GM12874 (cell line): Measurements from ENCODE around the gene KRTAP6-3.

Experiments used
- TF ChIP-seq, protein P1 (sequence below): IDR thresholded peaks from 2 replicates; pipeline ENCODE4 v1.5.1; 2011; ENCODE audit warnings: low read depth, mild to moderate bottlenecking, control low read depth, low read length, moderate library complexity; ENCODE audit not compliant: insufficient read depth

The KRTAP6-3 gene, protein sequence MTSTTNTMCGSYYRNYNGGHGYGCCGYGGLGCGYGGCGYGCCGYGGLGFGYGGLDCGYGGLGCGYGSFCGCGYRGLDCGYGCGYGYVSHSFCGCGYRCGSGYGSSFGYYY

DNA sequence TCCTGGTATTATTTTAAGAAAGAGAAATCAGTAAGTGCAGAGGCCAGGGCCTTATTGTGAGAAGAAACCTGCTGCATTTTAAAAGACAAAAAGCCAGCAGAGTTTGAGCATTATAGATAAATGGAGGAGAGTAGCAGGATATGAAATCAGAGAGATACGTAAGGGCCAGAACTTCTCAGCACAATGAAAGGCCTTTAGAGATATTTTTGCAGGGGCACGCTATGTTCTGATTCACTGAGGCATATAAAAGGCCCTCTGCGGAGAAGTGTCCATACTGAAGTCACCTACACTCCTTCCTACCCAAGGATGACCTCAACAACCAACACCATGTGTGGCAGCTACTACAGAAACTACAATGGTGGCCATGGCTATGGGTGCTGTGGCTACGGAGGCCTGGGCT is at the start of gene KRTAP6-3:
Gene KRTAP6-3, plus strand, starts transcription at position 301 of the 400 bp plus-strand sequence. Its CDS starts 6 bp downstream, at position 307.
- TF ChIP-seq, protein P1, sequence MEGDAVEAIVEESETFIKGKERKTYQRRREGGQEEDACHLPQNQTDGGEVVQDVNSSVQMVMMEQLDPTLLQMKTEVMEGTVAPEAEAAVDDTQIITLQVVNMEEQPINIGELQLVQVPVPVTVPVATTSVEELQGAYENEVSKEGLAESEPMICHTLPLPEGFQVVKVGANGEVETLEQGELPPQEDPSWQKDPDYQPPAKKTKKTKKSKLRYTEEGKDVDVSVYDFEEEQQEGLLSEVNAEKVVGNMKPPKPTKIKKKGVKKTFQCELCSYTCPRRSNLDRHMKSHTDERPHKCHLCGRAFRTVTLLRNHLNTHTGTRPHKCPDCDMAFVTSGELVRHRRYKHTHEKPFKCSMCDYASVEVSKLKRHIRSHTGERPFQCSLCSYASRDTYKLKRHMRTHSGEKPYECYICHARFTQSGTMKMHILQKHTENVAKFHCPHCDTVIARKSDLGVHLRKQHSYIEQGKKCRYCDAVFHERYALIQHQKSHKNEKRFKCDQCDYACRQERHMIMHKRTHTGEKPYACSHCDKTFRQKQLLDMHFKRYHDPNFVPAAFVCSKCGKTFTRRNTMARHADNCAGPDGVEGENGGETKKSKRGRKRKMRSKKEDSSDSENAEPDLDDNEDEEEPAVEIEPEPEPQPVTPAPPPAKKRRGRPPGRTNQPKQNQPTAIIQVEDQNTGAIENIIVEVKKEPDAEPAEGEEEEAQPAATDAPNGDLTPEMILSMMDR = no peak

DNA sequence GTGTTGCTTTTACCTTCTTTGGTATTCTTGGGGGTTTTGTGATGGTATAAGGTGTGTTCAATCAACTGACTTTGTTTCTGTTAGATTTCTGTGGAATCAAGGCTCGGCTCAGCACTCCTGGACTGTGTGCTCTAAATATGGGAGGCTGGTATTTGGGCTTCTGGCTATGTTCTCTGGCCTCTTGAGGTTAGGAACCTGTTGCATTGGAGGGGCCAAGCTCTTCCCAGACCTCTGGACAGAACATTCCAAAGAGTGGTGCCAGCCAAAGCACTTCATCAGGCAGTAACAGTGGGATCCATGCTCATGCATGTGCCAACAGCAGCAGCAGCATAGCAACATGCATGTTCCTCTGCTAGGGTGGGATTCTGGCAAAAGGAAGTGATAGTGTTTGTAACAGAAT is 39.5 kb upstream of the KRTAP6-3 start:
- TF ChIP-seq, protein P1 = no peak

DNA sequence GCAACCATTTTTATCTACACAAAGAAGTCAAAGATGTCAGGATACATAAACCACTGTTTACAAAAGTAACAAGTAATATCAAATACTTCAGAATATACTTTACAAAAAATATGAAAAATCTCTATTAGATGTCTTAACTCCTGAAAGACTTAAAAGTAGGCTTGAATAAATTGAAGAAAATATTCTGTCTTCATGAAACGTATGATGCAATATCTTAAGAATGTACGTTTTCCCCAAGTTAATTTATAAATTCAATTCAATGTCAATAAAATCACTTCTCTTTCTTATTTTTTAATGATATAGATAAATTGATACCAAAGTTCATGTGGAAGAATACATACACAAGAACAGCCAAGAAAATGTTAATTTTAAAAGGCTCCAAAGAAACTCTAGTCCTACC is 37.1 kb upstream of the KRTAP6-3 start:
- TF ChIP-seq, protein P1 = no peak

DNA sequence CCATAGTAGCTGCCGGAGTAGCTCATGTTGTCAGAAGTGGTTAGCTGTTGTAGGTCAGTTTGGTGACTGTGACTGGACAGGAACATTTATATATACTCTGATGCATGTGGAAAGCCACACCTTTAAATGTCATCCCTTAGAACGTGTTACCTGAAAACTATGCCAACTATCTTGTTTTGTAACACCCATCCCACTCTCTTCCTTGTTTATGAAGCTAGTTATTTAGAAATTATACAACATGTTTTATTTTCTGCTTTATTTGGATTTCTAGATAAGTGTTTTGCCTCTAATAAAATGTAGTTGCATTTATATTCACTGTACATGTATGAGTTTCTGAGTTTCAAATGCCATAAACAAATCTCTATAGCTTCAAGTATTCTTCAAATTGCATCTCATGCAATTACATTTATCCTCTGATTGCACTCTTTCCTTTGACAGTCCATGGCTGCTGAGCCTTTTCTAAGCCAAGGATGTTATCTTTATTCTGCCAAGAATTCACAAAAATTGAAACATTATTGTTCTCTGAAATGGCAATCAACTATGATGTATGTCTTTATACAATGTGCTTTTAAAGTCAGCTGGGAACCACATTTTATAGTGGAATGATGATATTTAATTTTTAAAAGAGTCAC is 30.9 kb upstream of the KRTAP6-3 start, which contains the start of gene KRTAP19-7:
Gene KRTAP19-7, minus strand, starts transcription at position 51 of the 632 bp plus-strand sequence. Its CDS starts 25 bp downstream, at position 26.
- TF ChIP-seq, protein P1 = no peak

DNA sequence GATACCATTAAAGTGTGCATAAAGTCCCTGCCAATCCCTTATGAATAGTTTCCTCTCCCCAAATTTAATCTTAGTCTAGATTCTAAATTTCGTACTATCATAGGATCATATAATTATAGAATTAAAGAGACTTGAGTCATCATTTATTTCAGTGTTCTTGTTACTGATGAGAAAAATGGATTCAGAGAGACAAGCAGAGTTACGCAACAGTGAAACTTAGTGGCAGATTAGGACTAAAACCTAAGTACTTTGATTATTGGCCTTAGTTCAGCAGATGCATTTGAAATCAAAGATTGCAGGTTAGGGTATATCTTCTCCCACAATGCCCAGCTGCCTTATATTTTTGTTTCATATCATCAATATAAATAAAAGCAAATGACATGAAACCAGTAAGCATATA is 30.3 kb upstream of the KRTAP6-3 start:
- TF ChIP-seq, protein P1 = no peak

DNA sequence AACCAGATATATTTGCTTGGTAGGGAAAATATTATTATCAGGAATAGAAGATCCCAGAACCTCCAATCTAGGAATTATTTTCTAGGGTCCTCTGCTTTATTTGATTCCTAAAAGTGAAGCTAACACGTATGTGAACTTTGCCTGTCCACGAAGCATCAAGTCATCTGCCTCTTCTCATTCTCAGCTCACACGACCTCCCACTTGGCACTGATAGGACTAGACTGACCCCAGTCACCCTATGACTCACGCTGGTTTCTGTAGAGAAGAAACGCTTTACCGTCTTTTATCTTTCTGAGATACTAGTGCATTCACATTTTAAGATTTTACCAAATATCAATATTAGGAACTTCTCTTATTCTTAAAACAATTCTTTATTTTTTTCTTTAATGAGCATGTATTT is 29.2 kb upstream of the KRTAP6-3 start:
- TF ChIP-seq, protein P1 = no peak

DNA sequence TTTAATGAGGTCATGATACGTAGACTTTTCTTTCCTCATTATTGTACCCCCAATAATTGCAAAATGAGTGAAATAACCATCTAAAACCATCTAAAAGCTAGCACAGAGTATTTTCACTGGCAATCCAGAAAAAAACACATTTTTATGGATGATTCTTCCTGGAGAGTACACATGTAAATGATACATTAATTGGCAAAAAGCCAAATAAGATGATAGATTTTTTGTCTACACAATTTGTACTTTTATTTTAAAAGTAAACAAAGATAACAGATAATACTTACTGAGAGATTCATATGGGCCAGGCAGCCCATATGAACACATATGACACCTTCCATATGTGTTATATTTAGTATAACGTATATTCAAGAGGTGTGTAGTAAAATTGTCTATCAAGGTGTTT is 28.6 kb upstream of the KRTAP6-3 start:
- TF ChIP-seq, protein P1 = no peak
